Measurements from ENCODE around the gene MBD5.

- TF ChIP-seq EP300 (IDR thresholded peaks at IDR 0.05) (no peak), CTCF (IDR thresholded peaks at IDR 0.05) (no peak)
Measured at GRCh38 chr2:148135705-148136104, 114.8 kb downstream of the MBD5 start.
